Activated T-cell treated with anti-CD3 and anti-CD28 coated beads for 1 hour (primary cell): ENCODE data around the gene CARD18.
"Not testable (repeated sequence)": the region's sequence is repeated elsewhere in the genome, so short reads cannot be mapped to it uniquely, and the experiment has no call there.

Experiments
- DNase-seq: peaks from one replicate; pipeline ENCODE4 v3.0.0-alpha.2; 2020; ENCODE audit warnings: low read depth

The CARD18 gene

GRCh38 chr11:105132716-105133511 lies 6.7 kb downstream of the CARD18 start:
- no peak for DNase-seq

DNA sequence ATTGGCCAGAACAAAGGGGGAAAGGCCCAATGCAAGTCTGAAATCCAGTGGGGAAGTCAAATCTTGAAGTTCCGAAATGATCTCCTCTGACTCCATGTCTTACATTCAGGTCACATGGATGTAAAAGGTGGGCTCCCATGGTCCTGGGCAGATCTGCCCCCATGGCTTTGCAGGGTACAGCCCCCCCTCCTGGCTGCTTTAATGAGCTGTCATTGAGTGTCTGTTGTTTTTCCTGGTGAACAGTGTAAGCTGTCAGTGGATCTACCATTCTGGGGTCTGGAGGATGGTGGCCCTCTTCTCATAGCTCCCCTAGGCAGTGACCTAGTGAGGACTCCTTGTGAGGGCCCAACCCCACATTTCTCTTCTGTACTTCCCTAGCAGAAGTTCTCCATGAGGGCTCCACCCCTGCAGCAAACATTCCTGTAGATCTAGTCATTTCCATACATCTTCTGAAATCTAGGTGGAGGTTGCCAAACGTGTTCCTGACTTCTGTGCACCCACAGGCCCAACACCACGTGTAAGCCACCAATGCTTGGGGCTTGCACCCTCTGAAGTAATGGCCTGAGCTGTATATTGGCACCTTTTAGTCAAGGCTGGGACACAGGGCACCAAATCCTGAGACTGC lies 9.3 kb downstream of the CARD18 start:
- no peak for DNase-seq

DNA sequence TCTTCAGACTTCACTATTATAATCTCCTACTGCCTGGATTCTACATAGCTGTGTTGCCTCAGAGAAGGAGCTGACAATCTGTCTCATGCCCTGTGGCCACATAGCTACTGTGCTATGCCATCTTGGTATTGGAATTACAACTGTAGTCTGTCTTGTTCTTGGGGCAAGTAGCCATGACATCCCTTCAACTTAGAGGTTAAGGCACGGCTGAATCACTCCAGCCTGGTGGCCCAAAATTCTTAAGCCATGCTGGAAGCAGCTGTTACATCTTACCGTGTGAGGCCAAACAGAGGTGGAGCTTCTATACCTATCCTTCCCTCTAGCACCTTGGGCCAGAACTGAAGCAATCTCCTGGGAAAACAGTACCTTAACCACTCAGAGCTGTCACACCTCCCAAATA lies 14.8 kb downstream of the CARD18 start:
- DNase-seq, result no peak

DNA sequence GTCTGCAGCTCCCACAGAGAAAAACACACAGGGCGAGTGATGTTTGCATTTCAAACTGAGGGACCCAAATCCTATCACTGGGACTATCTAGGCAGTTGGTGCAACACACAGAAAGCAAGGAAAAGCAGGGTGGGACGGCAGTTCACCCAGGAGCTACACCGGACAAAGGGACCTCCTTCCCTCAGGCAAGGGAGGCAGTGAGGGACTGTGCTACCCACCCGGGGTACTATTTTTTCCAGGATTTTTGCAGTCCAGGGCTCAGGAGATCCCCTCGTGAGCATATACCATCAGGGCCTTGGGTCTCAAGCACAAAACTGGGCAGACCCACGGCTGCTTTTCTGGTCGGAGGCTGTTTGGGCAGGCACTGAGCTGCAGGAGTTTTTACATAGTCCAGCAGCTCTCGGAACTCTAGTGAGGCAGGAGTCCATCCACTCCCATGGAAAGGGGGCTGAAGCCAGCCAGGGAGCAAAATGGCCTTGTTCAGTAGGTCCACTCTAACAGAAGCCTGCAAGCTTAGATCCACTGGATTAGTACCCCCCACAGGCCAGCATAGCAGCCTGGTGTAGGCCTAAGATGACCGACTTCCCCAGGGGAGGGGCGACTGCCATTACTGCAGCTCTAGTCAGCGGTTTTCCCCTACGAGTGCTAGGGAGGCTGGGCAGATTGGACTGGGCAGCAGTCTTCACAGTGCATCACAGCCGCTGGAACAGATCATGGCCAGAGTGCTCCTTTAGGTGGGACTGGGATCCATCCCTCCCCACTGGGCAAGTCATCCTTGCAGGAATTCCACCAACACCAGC lies 28.2 kb downstream of the CARD18 start:
- DNase-seq, result no peak

- DNase-seq, result no peak
Observed at GRCh38 chr11:105110688-105111030, 28.9 kb downstream of the CARD18 start.

DNA sequence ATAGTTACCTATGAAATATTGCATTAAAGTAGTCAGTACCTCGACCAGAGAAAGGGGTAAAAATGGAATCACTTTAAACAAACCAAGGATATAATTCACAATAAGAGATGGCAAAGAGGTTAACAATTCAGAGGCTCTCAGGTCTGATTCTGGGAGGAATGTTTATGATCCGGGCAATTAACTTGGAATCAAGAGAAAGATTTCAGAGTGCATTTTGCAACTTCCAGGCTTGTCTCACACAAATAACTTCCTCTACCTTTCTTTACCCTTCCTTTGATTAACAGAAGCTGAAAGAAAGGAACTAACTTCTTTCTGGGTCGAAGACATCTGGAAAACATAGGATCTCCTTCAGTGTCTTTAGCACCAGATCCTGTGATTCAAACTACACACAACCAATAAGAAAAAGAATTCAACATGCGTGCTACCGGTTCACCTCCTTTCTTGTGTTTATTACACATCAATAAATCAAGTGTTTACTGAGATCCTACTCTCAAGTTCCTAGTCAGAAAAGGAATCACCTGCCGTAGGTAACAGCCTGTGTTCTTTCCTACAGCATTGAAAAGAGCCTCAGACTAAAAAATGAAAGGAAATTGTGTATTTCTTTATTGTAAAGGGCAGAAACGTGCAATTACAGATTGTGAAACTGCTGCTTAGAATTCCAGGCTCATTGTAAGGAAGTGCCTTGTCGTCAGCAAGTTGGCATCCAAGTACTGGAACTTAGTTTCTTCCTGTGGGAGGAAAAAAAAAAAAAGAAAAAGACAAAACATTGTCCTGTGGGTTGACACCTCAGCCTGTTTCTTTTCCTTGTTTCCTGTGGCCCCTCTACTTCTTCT lies 29.5 kb downstream of the CARD18 start:
- DNase-seq, result no peak

DNA sequence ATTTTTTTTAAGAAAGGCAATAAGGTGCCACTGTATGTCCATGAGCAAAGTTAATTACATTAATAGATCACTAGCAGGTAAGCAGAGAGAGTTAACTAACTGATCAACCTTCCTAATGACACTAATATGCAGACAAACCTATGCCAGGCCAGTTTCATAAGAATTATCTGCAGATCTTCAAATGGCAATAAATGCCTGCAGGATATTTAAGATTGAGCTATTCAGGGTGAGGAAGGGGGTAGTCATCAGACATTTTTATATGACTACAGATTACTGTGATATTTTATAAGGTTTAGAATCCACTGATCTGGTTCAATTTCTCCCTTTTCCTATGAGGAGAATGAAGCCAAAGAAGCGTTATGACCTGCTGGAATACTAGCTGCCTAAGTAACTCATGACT lies 30.2 kb downstream of the CARD18 start:
- no peak for DNase-seq

DNA sequence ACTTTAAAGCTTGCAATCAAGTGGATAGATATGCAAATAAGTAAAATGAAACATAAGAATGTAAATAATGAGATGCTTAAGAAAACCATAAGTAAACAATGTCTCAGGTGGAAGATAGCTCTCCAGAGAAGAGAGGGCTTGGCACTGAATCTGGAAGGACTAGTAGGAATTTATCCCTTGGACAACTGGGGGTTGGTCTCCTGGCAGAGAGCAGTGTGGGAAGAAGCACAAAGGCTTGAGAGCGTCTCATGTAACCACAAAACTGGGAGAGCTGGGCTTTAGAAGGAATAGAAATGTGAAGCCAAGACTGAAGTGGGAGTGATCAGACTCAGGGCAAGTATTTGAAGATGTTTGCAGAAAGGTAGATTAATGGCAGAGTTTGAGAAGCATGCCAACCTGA lies 31.3 kb downstream of the CARD18 start:
- DNase-seq, result no peak

GRCh38 chr11:105107226-105107825 lies 32.2 kb downstream of the CARD18 start:
- not testable (repeated sequence) for DNase-seq

- DNase-seq, result no peak
Observed at GRCh38 chr11:105106140-105106539, 33.4 kb downstream of the CARD18 start.

DNA sequence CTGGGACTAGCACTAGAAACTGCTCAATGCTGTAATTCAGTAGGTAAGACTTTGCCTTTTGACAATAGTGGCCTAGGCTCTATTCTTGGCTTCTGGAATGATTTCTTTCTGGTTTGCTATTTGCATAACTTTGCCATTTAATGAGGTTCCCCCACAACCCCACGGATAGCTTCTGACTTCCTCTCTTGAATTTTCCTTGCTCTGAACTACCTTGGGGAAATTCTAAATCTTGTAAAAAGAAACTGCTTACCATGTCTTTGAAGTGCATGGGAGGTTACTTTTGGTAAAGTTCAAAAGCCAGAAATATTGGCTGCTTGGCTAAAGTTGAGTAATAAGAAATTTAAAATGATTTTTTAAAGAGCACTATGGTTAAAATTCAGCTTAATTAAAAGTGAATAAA lies 35.3 kb downstream of the CARD18 start:
- no peak for DNase-seq

GRCh38 chr11:105103336-105103735 lies 36.2 kb downstream of the CARD18 start:
- no peak for DNase-seq

- not testable (repeated sequence) for DNase-seq
Observed at GRCh38 chr11:105102079-105102581, 37.4 kb downstream of the CARD18 start.

GRCh38 chr11:105100981-105101630 lies 38.5 kb downstream of the CARD18 start:
- DNase-seq, result no peak

DNA sequence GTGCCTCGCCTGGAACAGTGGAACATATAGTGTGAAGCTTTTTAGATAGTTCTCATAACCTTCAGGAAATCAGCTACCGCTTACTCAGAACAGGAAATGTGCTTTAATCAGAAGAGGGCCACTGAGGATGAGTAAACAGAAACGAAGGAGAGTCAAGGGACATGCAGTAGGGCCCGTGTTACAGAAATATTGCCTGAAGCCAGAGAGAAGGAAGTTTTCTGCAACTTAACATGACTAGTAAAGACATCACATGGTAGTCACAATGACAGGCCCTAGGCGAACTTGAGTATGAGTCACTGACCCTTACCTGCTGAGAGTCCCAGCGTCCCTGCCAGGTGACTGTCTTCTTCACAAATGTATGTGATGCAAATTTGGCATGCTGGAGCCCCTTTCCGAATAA lies 39.4 kb downstream of the CARD18 start:
- DNase-seq, result no peak

DNA sequence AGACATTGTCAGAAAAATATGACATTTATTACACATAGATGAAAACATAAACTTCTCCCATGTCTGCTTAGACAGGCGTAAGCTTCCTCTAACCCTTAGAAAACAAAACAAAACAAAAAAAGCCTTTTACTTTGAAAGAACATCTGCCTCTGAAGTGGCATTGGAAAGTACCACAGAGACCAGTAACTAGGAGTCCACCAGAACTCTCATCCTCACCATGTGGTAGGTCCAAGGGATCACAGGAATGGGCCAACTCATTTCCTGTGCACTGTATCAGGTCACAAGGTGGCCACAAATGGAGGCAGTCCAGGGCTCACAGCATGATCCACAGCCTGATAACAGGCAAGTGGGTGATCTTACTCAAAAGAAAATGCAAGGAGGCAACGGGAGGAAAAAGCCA lies 40.0 kb downstream of the CARD18 start:
- DNase-seq, result not testable (repeated sequence)

GRCh38 chr11:105092256-105093239 lies 47.0 kb downstream of the CARD18 start:
- no peak for DNase-seq
